ENCODE results near the gene TAC3.
"Not testable (repeated sequence)": the region's sequence is repeated elsewhere in the genome, so short reads cannot be mapped to it uniquely, and the experiment has no call there.

The TAC3 gene

DNA sequence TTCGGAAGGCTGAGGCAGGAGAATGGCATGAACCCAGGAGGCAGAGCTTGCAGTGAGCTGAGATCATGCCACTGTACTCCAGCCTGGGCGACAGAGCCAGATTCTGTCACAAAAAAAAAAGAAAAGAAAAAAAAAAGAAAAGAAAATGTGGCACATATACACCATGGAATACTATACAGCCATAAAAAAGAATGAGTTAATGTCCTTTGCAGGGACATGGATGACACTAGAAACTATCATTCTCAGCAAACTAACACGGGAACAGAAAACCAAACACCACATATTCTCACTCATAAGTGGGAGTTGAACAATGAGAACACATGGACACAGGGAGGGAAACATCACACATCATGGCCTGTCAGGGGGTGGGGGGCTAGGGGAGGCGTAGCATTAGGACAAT is 39.0 kb downstream of the TAC3 start:
- not testable (repeated sequence) for H3K36me3 ChIP-seq (ENCODE audit: control insufficient read depth, insufficient read depth, low read length, severe bottlenecking); H3K4me1 ChIP-seq (ENCODE audit: control insufficient read depth, insufficient read depth, low read length); H3K27me3 ChIP-seq (replicated peaks; ENCODE audit: control insufficient read depth, insufficient read depth, low read length); DNase-seq (ENCODE audit: low read depth); H3K9me3 ChIP-seq (ENCODE audit: control insufficient read depth, low read length); H3K9ac ChIP-seq (ENCODE audit: low read length); H3K4me3 ChIP-seq (ENCODE audit: low read length)

DNA sequence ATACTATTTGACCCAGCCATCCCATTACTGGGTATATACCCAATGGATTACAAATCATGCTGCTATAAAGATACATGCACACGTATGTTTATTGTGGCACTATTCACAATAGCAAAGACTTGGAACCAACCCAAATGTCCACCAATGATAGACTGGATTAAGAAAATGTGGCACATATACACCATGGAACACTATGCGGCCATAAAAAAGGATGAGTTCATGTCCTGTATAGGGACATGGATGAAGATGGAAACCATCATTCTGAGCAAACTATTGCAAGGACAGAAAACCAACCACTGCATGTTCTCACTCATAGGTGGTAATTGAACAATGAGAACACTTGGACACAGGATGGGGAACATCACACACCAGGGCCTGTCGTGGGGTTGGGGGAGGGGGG is 42.1 kb downstream of the TAC3 start:
- not testable (repeated sequence) for DNase-seq (ENCODE audit: low read depth); H3K9ac ChIP-seq (ENCODE audit: low read length); H3K27me3 ChIP-seq (replicated peaks; ENCODE audit: control insufficient read depth, insufficient read depth, low read length); H3K36me3 ChIP-seq (ENCODE audit: control insufficient read depth, insufficient read depth, low read length, severe bottlenecking); H3K4me1 ChIP-seq (ENCODE audit: control insufficient read depth, insufficient read depth, low read length); H3K9me3 ChIP-seq (ENCODE audit: control insufficient read depth, low read length); H3K4me3 ChIP-seq (ENCODE audit: low read length)

DNA sequence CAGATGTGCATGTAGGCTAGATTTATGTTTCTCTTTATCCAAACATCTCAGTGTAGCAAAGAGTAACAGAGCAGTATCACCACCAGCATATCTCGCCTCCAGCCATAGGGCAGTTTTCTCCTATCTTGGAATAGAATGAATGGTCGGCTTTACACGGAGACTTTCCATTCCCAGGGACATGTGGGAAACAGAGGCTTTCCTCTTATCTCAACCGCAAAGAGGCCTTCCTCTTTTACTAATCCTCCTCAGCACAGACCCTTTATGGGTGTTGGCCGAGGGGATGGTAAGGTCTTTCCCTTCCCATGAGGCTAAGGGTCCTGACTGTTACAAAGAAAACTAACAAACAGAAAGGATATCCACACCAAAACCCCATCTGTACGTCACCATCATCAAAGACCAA is 47.4 kb downstream of the TAC3 start:
- not testable (repeated sequence) for H3K9me3 ChIP-seq (ENCODE audit: control insufficient read depth, low read length); H3K27me3 ChIP-seq (replicated peaks; ENCODE audit: control insufficient read depth, insufficient read depth, low read length); H3K9ac ChIP-seq (ENCODE audit: low read length); DNase-seq (ENCODE audit: low read depth); H3K36me3 ChIP-seq (ENCODE audit: control insufficient read depth, insufficient read depth, low read length, severe bottlenecking); H3K4me3 ChIP-seq (ENCODE audit: low read length); H3K4me1 ChIP-seq (ENCODE audit: control insufficient read depth, insufficient read depth, low read length)

DNA sequence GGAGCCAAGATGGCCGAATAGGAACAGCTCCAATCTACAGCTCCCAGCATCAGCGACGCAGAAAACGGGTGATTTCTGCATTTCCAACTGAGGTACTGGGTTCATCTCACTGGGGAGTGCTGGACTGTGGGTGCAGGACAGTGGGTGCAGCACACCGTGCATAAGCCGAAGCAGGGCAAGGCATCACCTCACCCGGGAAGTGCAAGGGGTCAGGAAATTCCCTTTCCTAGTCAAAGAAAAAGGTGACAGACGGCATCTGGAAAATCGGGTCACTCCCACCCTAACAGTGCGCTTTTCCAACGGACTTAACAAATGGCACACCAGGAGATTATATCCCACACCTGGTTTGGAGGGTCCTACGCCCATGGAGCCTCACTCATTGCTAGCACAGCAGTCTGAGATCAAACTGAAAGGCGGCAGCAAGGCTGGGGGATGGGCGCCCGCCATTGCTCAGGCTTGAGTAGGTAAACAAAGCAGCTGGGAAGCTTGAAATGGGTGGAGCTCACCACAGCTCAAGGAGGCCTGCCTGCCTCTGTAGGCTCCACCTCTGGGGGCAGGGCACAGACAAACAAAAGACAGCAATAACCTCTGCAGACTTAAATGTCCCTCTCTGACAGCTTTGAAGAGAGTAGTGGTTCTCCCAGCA is 50.2 kb downstream of the TAC3 start:
- H3K9ac ChIP-seq (ENCODE audit: low read length); DNase-seq (ENCODE audit: low read depth); H3K36me3 ChIP-seq (ENCODE audit: control insufficient read depth, insufficient read depth, low read length, severe bottlenecking); H3K9me3 ChIP-seq (ENCODE audit: control insufficient read depth, low read length); H3K4me1 ChIP-seq (ENCODE audit: control insufficient read depth, insufficient read depth, low read length); H3K27me3 ChIP-seq (replicated peaks; ENCODE audit: control insufficient read depth, insufficient read depth, low read length); H3K4me3 ChIP-seq (ENCODE audit: low read length): not testable (repeated sequence)

DNA sequence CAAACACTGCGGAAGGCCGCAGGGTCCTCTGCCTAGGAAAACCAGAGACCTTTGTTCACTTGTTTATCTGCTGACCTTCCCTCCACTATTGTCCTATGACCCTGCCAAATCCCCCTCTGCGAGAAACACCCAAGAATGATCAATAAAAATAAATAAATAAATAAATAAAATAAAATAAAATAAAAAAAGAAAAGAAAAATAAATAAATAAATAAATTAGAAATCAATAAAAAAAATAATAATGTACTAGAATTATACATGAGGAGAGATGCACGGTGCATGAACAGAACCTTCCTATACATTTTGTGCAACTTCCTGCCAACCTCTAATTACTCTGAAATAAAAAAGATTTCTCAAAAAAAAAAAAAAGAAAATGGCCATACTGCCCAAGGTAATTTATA is 51.2 kb downstream of the TAC3 start:
- not testable (repeated sequence) for DNase-seq (ENCODE audit: low read depth); H3K4me3 ChIP-seq (ENCODE audit: low read length); H3K9ac ChIP-seq (ENCODE audit: low read length)

DNA sequence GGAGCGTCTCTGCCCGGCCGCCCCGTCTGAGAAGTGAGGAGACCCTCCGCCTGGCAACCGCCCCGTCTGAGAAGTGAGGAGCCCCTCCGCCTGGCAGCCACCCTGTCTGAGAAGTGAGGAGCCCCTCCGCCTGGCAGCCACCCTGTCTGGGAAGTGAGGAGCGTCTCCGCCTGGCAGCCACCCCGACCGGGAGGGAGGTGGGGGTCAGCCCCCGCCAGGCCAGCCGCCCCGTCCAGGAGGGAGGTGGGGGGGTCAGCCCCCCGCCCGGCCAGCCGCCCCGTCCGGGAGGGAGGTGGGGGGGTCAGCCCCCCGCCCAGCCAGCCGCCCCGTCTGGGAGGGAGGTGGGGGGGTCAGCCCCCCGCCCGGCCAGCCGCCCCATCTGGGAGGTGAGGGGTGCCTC is 52.8 kb downstream of the TAC3 start:
- H3K9me3 ChIP-seq (ENCODE audit: control insufficient read depth, low read length); DNase-seq (ENCODE audit: low read depth); H3K27me3 ChIP-seq (replicated peaks; ENCODE audit: control insufficient read depth, insufficient read depth, low read length); H3K4me1 ChIP-seq (ENCODE audit: control insufficient read depth, insufficient read depth, low read length); H3K4me3 ChIP-seq (ENCODE audit: low read length); H3K9ac ChIP-seq (ENCODE audit: low read length); H3K36me3 ChIP-seq (ENCODE audit: control insufficient read depth, insufficient read depth, low read length, severe bottlenecking): not testable (repeated sequence)

More for the DNA sequence above, 51.2 kb downstream of the TAC3 start:
- not testable (repeated sequence) for H3K36me3 ChIP-seq (ENCODE audit: control insufficient read depth, insufficient read depth, low read length, severe bottlenecking); H3K4me1 ChIP-seq (ENCODE audit: control insufficient read depth, insufficient read depth, low read length); H3K9me3 ChIP-seq (ENCODE audit: control insufficient read depth, low read length); H3K27me3 ChIP-seq (replicated peaks; ENCODE audit: control insufficient read depth, insufficient read depth, low read length)

DNA sequence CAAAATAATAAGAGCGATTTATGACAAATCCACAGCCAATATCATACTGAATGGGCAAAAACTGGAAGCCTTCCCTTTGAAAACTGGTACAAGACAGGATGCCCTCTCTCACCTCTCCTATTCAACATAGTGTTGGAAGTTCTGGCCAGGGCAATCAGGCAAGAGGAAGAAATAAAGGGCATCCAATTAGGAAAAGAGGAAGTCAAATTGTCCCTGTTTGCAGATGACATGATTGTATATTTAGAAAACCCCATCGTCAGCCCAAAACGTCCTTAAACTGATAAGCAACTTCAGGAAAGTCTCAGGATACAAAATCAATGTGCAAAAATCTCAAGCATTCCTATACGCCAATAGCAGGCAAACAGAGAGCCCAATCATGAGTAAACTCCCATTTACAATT is 54.1 kb downstream of the TAC3 start:
- H3K4me1 ChIP-seq (ENCODE audit: control insufficient read depth, insufficient read depth, low read length); H3K36me3 ChIP-seq (ENCODE audit: control insufficient read depth, insufficient read depth, low read length, severe bottlenecking); H3K9ac ChIP-seq (ENCODE audit: low read length); H3K4me3 ChIP-seq (ENCODE audit: low read length); DNase-seq (ENCODE audit: low read depth): not testable (repeated sequence)
- H3K9me3 ChIP-seq (ENCODE audit: control insufficient read depth, low read length) = peaks cover 13% of the 10 kb centered on the region
- H3K27me3 ChIP-seq (replicated peaks; ENCODE audit: control insufficient read depth, insufficient read depth, low read length) = peaks cover 16% of the 10 kb centered on the region

Data from adipocyte (in vitro differentiated cells).